RWPE1 (cell line): Measurements from ENCODE around the gene NABP2.

ENCODE experiments used
- CTCF ChIA-PET: fragments of 350-600 bp; sonication (Branson Sonifier 250); formaldehyde crosslinking; extraction: SDS; loops from one replicate; lab custom pipeline; 2021; lab: Yijun Ruan, JAX
- POLR2A ChIA-PET: fragments of 400-600 bp; formaldehyde crosslinking; extraction: SDS; loops from one replicate; lab custom pipeline; 2020; ENCODE audit warnings: antibody characterized with exemption; ENCODE audit not compliant: low non-redundant PET; lab: Yijun Ruan, JAX
- DNase-seq: peaks from one replicate; pipeline ENCODE4 v3.0.0; 2012; ENCODE audit warnings: low spot score
- H3K27ac ChIP-seq: fragments of 450-650 bp; 2 replicates; pipeline ENCODE4 v1.5.1; 2017
- TF ChIP-seq, protein P1 (sequence below): fragments of 450-650 bp; conservative IDR thresholded peaks from 2 replicates; pipeline ENCODE4 v1.5.1; 2017; ENCODE audit warnings: low read depth, mild to moderate bottlenecking

NABP2 gene

DNA sequence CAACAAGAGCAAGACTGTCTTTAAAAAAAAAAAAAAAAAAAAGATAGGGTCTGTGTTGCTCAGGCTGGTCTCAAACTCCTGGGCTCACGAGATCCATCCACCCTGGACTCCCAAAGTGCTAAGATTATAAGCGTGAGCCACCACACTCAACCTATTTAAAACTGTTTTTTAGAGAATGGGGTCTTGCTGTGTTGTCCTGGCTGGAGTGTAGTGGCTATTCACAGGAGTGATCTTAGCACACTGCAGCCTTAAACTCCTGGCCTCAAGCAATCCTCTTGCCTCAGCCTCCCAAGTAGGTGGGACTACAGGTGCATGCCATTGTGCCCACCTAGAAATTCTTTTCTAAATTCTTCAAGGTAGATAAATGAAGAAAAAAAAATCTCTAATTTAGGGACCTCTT lies 50.2 kb downstream of the NABP2 start:
- no peak for DNase-seq
- TF ChIP-seq, protein P1, sequence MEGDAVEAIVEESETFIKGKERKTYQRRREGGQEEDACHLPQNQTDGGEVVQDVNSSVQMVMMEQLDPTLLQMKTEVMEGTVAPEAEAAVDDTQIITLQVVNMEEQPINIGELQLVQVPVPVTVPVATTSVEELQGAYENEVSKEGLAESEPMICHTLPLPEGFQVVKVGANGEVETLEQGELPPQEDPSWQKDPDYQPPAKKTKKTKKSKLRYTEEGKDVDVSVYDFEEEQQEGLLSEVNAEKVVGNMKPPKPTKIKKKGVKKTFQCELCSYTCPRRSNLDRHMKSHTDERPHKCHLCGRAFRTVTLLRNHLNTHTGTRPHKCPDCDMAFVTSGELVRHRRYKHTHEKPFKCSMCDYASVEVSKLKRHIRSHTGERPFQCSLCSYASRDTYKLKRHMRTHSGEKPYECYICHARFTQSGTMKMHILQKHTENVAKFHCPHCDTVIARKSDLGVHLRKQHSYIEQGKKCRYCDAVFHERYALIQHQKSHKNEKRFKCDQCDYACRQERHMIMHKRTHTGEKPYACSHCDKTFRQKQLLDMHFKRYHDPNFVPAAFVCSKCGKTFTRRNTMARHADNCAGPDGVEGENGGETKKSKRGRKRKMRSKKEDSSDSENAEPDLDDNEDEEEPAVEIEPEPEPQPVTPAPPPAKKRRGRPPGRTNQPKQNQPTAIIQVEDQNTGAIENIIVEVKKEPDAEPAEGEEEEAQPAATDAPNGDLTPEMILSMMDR, result no peak
- POLR2A ChIA-PET, result no interaction called here
- CTCF ChIA-PET, result interaction anchor here (0.7 kb wide), 1 partner anchor 25 kb away, joined by 5 read pairs; no protein-coding TSS in a partner anchor
- H3K27ac ChIP-seq, result no peak overlapping the region

DNA sequence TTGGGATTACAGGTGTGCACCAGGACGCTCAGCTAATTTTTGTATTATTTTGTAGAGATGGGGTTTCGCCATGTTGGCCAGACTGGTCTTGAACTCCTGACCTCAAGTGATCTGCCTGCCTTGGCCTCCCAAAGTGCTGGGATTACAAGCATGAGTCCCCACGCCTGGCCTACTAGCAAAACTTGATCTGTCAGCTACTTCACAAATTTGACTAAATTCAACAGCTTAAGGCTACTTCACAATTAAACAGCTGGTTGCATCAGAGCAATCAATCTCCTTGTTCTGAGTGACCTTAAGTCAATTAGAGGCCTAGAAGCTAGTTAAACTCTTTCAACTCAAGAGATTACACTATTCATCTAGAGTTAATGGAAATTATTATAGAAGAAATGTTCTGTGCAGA lies 54.8 kb downstream of the NABP2 start:
- no peak for DNase-seq
- POLR2A ChIA-PET, result interaction anchor here (0.5 to 0.6 kb wide), 2 partner anchors 11 to 185 kb away, joined by 3 to 8 read pairs; no protein-coding TSS in a partner anchor
- CTCF ChIA-PET, result interaction anchor here (0.9 kb wide), 1 partner anchor 936 kb away, joined by 4 read pairs; no protein-coding TSS in a partner anchor
- TF ChIP-seq, protein P1, result no peak
- no peak overlapping the region for H3K27ac ChIP-seq
